ENCODE measurements around the gene AVPR2.

- TF ChIP-seq CTCF (conservative IDR thresholded peaks at IDR 0.05 in 1 of 2, IDR thresholded peaks at IDR 0.05 in 1 of 2; ENCODE audit: low read depth in 1 of 2, low read length in 2 of 2) (no peak), EZH2 (IDR thresholded peaks at IDR 0.05; ENCODE audit: low read length, missing control alignments) (no peak)
Observed at GRCh38 chrX:153925387-153925738, 20.9 kb downstream of the AVPR2 start.

Data from fibroblast of lung (primary cell).